Rectal smooth muscle tissue (tissue), 1 donor: ENCODE measurements around the gene MTTP.

Source experiments
- H3K27ac ChIP-seq: one replicate; pipeline ENCODE4 v1.7.0; 2013; ENCODE audit warnings: low read depth, low read length, inconsistent platforms
- H3K27me3 ChIP-seq: one replicate; pipeline ENCODE4 v1.7.0; 2013; ENCODE audit warnings: low read length; ENCODE audit not compliant: control insufficient read depth, insufficient read depth
- H3K36me3 ChIP-seq: one replicate; pipeline ENCODE4 v1.7.0; 2013; ENCODE audit warnings: low read length; ENCODE audit not compliant: control insufficient read depth, insufficient read depth
- H3K4me1 ChIP-seq: one replicate; pipeline ENCODE4 v1.7.0; 2013; ENCODE audit warnings: low read length; ENCODE audit not compliant: control insufficient read depth, insufficient read depth
- H3K4me3 ChIP-seq: one replicate; pipeline ENCODE4 v1.7.0; 2013; ENCODE audit warnings: low read length
- H3K9ac ChIP-seq: one replicate; pipeline ENCODE4 v1.7.0; 2013; ENCODE audit warnings: low read length

MTTP gene

GRCh38 chr4:99608417-99608816 is 33.8 kb downstream of the MTTP start:
- no peak overlapping the region for H3K4me3 ChIP-seq
- no peaks in the 10 kb centered on the region for H3K36me3 ChIP-seq
- no peak overlapping the region for H3K9ac ChIP-seq
- no peak overlapping the region for H3K27ac ChIP-seq
- no peaks in the 10 kb centered on the region for H3K27me3 ChIP-seq
- peaks cover 3% of the 10 kb centered on the region for H3K4me1 ChIP-seq

- Histone ChIP-seq H3K27me3 (no peaks in the 10 kb centered on the region), H3K36me3 (no peaks in the 10 kb centered on the region), H3K27ac (no peak overlapping the region), H3K9ac (no peak overlapping the region), H3K4me1 (peaks cover 3% of the 10 kb centered on the region), H3K4me3 (no peak overlapping the region)
Measured at GRCh38 chr4:99610605-99611175, 36.1 kb downstream of the MTTP start.

GRCh38 chr4:99612281-99612680 is 37.7 kb downstream of the MTTP start:
- Histone ChIP-seq H3K27me3 (no peaks in the 10 kb centered on the region), H3K4me3 (no peak overlapping the region), H3K36me3 (no peaks in the 10 kb centered on the region), H3K4me1 (peaks cover 3% of the 10 kb centered on the region), H3K27ac (no peak overlapping the region), H3K9ac (no peak overlapping the region)

GRCh38 chr4:99612704-99613103 is 38.1 kb downstream of the MTTP start:
- Histone ChIP-seq H3K4me1 (peaks cover 3% of the 10 kb centered on the region), H3K9ac (no peak overlapping the region), H3K27me3 (no peaks in the 10 kb centered on the region), H3K36me3 (no peaks in the 10 kb centered on the region), H3K27ac (no peak overlapping the region), H3K4me3 (no peak overlapping the region)

GRCh38 chr4:99614491-99614890 is 39.9 kb downstream of the MTTP start:
- Histone ChIP-seq H3K36me3 (no peaks in the 10 kb centered on the region), H3K4me3 (no peak overlapping the region), H3K9ac (no peak overlapping the region), H3K27me3 (no peaks in the 10 kb centered on the region), H3K4me1 (peaks cover 3% of the 10 kb centered on the region), H3K27ac (no peak overlapping the region)

GRCh38 chr4:99615170-99615820 is 40.7 kb downstream of the MTTP start:
- Histone ChIP-seq H3K27me3 (no peaks in the 10 kb centered on the region), H3K4me3 (no peak overlapping the region), H3K4me1 (peaks cover 3% of the 10 kb centered on the region), H3K9ac (no peak overlapping the region), H3K36me3 (no peaks in the 10 kb centered on the region), H3K27ac (no peak overlapping the region)

- no peaks in the 10 kb centered on the region for H3K36me3 ChIP-seq
- H3K4me3 ChIP-seq = no peak overlapping the region
- H3K4me1 ChIP-seq = peaks cover 3% of the 10 kb centered on the region
- no peaks in the 10 kb centered on the region for H3K27me3 ChIP-seq
- peak overlapping the region; percentile 41 for H3K27ac ChIP-seq
- H3K9ac ChIP-seq = no peak overlapping the region
Measured at GRCh38 chr4:99617374-99617773, 42.8 kb downstream of the MTTP start.

- Histone ChIP-seq H3K4me1 (peaks cover 8% of the 10 kb centered on the region), H3K27me3 (no peaks in the 10 kb centered on the region), H3K27ac (no peak overlapping the region), H3K36me3 (no peaks in the 10 kb centered on the region), H3K4me3 (no peak overlapping the region), H3K9ac (no peak overlapping the region)
Measured at GRCh38 chr4:99622341-99622740, 47.7 kb downstream of the MTTP start.

GRCh38 chr4:99624141-99624719 is 49.6 kb downstream of the MTTP start:
- H3K27me3 ChIP-seq = no peaks in the 10 kb centered on the region
- H3K27ac ChIP-seq = peak overlapping the region; percentile 59
- H3K9ac ChIP-seq = no peak overlapping the region
- H3K4me3 ChIP-seq = no peak overlapping the region
- no peaks in the 10 kb centered on the region for H3K36me3 ChIP-seq
- H3K4me1 ChIP-seq = peaks cover 8% of the 10 kb centered on the region

- no peaks in the 10 kb centered on the region for H3K36me3 ChIP-seq
- H3K4me3 ChIP-seq = no peak overlapping the region
- H3K27me3 ChIP-seq = no peaks in the 10 kb centered on the region
- H3K27ac ChIP-seq = peak overlapping the region; percentile 47
- peaks cover 8% of the 10 kb centered on the region for H3K4me1 ChIP-seq
- H3K9ac ChIP-seq = no peak overlapping the region
Measured at GRCh38 chr4:99625369-99625768, 50.7 kb downstream of the MTTP start.

- peaks cover 8% of the 10 kb centered on the region for H3K4me1 ChIP-seq
- no peak overlapping the region for H3K4me3 ChIP-seq
- H3K9ac ChIP-seq = no peak overlapping the region
- H3K27me3 ChIP-seq = no peaks in the 10 kb centered on the region
- H3K27ac ChIP-seq = no peak overlapping the region
- H3K36me3 ChIP-seq = no peaks in the 10 kb centered on the region
Measured at GRCh38 chr4:99628040-99628439, 53.4 kb downstream of the MTTP start.

- Histone ChIP-seq H3K36me3 (no peaks in the 10 kb centered on the region), H3K4me3 (no peak overlapping the region), H3K9ac (no peak overlapping the region), H3K4me1 (no peaks in the 10 kb centered on the region), H3K27ac (no peak overlapping the region), H3K27me3 (no peaks in the 10 kb centered on the region)
Measured at GRCh38 chr4:99629962-99630554, 55.4 kb downstream of the MTTP start.
